GM21737 (cell line): ENCODE data around the gene ELOVL5.
"Not testable (repeated sequence)": the region's sequence is repeated elsewhere in the genome, so short reads cannot be mapped to it uniquely, and the experiment has no call there.

ENCODE experiments used
- ATAC-seq: cut with Tn5 transposase; IDR thresholded peaks from one replicate; pipeline ENCODE4 v1.9.1; 2021; ENCODE audit warnings: mild to moderate bottlenecking, moderate library complexity; ENCODE audit not compliant: unreplicated experiment

Gene ELOVL5, protein sequence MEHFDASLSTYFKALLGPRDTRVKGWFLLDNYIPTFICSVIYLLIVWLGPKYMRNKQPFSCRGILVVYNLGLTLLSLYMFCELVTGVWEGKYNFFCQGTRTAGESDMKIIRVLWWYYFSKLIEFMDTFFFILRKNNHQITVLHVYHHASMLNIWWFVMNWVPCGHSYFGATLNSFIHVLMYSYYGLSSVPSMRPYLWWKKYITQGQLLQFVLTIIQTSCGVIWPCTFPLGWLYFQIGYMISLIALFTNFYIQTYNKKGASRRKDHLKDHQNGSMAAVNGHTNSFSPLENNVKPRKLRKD

DNA sequence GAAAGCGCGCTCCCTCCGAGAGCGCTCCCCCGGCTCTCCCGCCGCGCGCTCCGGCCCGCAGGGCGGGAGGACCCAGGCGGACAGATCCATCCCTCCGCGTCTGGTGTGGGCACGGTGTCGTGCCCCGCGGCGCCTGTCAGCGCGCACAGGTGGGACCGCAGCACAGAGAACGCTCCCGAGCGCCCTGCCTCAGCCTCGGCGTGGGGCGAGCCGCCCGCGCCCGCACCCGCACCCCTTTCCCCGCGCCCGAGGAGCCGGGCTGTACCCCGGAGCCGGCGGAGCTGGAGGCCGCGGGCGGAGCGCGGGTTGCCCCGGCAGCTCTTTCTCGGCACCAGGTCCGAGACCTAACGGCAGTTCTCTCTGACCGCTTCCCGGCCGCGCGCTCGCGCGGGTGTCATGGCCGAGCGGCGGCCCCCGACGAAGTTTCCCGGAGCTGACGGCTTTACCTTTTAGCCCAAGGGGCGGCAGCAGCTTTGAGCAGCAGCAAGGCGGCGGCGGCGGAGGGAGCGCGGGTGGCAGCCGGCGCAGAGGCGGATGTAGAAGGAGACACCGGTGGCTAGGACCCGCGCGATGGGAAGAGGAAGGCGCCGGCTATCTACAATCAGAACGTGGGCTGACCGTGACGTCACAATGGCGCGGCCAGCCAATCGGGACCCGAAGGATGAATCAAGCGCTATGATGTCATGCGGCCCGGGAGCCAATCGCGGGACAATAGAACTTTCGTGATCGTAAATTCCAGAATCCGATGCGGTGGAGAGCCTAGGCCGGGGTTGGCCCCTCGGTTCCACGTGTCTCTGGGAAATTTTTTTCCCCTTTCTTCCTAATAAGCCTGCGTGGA, at the start of gene ELOVL5:
Gene ELOVL5, minus strand, starts transcription at position 580 of the 838 bp plus-strand sequence. CDS start 53,251 bp downstream, outside the sequence.
- ATAC-seq: peak; percentile 70

- ATAC-seq: no peak
Measured at GRCh38 chr6:53397283-53397682, 48.5 kb upstream of the ELOVL5 start.

- no peak for ATAC-seq
Measured at GRCh38 chr6:53395986-53396385, 47.2 kb upstream of the ELOVL5 start.

DNA sequence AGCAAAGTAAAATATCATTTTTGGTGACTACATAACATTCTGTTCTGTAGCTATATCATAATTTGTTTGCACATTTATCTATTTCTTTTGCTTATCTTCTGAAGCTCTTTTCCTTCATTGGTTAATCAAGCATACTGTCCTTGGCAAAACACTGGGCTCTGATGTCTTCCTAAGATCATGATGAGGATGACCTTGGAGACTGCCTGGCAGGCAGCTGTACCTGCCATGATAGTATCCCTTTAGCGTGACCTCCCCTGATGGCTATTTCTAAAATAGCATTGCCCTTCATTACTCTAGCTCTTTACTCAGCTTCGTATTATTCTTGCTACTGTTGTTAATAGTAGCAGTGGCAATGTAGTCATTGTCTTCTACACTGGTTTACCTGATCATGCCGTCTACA, 46.0 kb upstream of the ELOVL5 start:
- ATAC-seq: no peak

DNA sequence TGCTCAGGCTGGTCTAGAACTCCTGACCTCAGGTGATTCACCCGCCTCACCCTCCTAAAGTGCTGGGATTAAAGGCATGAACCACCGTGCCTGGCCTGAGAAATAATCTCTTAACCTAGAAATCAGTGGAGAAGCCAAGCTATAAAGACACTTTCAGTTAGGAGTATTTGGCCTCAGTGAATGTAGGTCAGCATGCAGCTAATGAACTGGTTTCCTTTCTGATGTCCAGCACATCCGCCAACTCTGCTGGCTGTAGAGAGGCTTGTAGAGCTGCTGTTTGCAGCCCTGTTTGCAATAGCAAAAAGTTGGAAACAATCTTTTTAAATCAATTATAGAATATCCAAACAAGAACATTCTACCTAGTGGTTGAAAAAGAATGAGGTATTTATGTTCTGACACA, 42.4 kb upstream of the ELOVL5 start:
- ATAC-seq: no peak

DNA sequence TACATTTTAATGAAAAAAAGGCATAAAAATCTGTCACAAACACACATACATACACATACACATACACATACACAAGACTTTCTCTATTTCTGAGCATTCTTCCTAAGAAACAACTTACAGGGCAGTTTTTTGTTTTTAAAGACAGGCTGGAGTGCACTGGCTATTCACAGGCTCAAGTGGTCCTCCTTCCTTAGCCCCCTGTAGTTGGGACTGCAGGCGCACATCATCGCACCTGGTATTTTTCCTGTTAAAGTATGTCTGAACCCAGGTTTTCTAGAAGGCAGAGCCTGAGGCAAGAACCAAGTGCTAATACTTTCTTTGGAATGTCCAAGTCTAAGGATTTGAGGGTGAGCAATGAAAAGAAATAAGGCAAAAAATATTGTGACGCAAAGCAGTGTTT, 41.3 kb upstream of the ELOVL5 start:
- ATAC-seq: no peak

DNA sequence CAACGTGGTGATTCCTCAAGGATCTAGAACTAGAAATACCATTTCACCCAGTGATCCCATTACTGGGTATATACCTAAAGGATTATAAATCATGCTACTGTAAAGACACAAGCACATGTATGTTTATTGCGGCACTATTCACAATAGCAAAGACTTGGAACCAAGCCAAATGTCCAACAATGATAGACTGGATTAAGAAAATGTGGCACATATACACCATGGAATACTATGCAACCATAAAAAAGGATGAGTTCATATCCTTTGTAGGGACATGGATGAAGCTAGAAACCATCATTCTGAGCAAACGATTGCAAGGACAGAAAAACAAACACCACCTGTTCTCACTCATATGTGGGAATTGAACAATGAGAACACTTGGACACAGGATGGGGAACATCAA, 39.9 kb upstream of the ELOVL5 start:
- ATAC-seq: not testable (repeated sequence)

DNA sequence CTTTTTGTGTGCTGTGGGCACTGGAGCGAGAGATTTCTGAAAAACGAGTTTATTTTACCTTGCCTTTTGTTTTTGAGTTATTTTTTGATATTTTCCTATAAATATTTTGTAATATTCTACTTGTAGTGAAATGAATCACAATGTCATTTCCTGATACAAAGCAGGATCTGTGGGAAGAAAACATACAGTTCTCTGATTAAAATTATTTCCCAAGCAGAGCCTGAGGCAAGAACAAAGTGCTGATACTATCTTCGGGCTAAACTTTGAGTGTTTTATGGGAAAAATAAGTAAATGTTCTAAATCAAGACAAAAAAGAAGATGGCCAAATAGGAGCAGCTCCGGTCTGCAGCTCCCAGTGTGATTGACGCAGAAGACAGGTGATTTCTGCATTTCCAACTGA, 33.7 kb upstream of the ELOVL5 start:
- no peak for ATAC-seq

DNA sequence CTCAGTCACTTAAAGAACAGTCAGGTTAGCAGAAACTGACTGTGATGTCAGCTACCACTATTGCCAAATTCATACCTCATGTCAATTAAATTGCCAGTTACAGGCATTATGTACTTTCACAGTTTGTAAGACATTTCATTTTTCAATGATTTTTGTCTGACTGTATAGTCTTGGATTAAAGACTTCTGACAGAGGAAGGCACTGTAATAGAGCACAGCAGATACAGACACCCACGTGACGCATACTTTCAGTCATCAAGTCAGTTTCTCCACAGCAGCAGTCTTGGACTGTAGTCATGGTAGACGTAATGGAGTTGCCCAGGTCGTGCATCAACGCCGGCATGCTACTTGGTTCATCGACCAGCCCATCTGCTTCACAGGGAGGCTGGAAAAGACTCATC, 29.5 kb upstream of the ELOVL5 start:
- ATAC-seq: no peak

- ATAC-seq: no peak
Measured at GRCh38 chr6:53377793-53378192, 29.0 kb upstream of the ELOVL5 start.

GRCh38 chr6:53377289-53377688, 28.5 kb upstream of the ELOVL5 start:
- ATAC-seq: no peak

- no peak for ATAC-seq
Measured at GRCh38 chr6:53376661-53377226, 28.0 kb upstream of the ELOVL5 start.

- ATAC-seq: no peak
Measured at GRCh38 chr6:53375847-53376246, 27.1 kb upstream of the ELOVL5 start.

- no peak for ATAC-seq
Measured at GRCh38 chr6:53373638-53374037, 24.9 kb upstream of the ELOVL5 start.

GRCh38 chr6:53369876-53370515, 21.2 kb upstream of the ELOVL5 start:
- no peak for ATAC-seq

- no peak for ATAC-seq
Measured at GRCh38 chr6:53369051-53369450, 20.3 kb upstream of the ELOVL5 start.

DNA sequence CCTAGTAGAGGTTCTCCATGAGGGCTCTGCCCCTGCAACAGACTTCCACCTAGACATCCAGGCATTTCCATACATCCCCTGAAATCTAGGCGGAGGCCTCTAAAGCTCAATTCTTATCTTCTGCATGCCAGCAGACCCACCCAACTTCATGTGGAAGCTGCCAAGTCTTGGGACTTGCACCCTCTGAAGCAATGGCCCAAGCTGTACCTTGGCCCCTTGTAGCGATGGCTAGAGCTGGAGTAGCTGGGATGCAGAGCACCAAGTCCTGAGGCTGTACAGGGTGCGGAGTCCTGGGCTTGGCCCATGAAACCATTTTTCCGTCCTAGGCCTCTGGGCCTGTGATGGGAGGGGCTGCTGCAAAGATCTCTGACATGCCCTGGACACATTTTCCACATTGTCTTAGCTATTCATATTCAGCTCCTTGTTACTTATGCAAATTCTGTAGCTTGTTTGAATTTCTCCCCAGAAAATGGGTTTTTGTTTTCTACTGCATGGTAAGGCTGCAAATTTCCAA, 17.4 kb upstream of the ELOVL5 start:
- ATAC-seq: no peak

DNA sequence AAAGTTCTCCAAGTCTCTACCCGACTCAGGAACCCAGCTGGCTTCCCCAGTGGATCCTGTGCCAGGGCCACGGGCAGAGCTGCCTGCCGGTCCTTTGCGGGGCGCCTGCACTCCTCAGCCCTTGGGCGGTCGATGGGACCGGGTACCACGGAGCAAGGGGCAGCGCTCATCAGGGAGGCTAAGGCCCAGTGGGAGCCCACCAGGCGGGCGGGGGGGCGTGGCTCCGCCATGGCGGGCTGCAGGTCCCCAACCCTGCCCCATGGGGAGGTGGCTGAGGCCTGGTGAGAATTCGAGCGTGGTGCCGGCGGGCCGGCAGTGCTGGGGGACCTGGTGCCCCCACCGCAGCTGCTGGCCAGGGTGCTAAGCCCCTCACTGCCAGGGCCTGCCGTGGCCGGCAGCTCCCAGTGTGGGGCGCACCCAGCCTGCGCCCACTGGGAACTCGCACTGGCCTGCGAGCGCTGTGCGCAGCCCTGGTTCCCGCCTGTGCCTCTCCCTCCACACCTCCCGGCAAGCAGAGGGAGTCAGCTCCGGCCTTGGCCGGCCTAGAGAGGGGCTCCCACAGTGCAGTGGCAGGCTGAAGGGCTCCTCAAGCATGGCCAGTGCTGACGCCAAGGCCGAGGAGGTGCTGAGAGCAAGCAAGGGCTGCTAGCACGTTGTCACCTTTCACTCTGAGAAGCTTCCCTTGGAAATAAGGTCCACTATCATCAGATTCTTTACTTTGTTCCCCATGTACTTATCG, 14.8 kb upstream of the ELOVL5 start:
- ATAC-seq: no peak

- no peak for ATAC-seq
Measured at GRCh38 chr6:53361549-53362031, 12.8 kb upstream of the ELOVL5 start.
